KMS-11 (cell line): ENCODE data around the gene HIGD1C.

Experiments used
- H2AFZ ChIP-seq: fragments of 200-600 bp; sonication (generic); 2 replicates; pipeline ENCODE4 v1.6.1; 2016; ENCODE audit warnings: antibody characterized with exemption, mixed run types, low read depth
- H3K27ac ChIP-seq: fragments of 200-600 bp; sonication (generic); 2 replicates; pipeline ENCODE4 v1.6.1; 2016; ENCODE audit warnings: mild to moderate bottlenecking, mixed run types
- H3K27me3 ChIP-seq: fragments of 200-600 bp; sonication (generic); 2 replicates; pipeline ENCODE4 v1.6.1; 2017; ENCODE audit warnings: mild to moderate bottlenecking, low read depth, mixed run types, moderate library complexity; ENCODE audit not compliant: insufficient read depth
- H3K36me3 ChIP-seq: fragments of 200-600 bp; sonication (generic); 2 replicates; pipeline ENCODE4 v1.6.1; 2017; ENCODE audit warnings: mild to moderate bottlenecking, mixed run types; ENCODE audit not compliant: insufficient read depth
- H3K4me1 ChIP-seq: fragments of 200-600 bp; sonication (generic); 2 replicates; pipeline ENCODE4 v1.6.1; 2016; ENCODE audit warnings: mild to moderate bottlenecking, low read depth, mixed run types; ENCODE audit not compliant: poor library complexity, severe bottlenecking
- H3K4me2 ChIP-seq: fragments of 200-600 bp; sonication (generic); 2 replicates; pipeline ENCODE4 v1.7.0; 2016; ENCODE audit warnings: mild to moderate bottlenecking, mixed run types
- H3K4me3 ChIP-seq: fragments of 200-600 bp; sonication (generic); IDR thresholded peaks from 2 replicates; pipeline ENCODE4 v1.6.1; 2017; ENCODE audit warnings: low read depth, low read length, mixed read lengths; ENCODE audit not compliant: insufficient read depth
- H3K79me2 ChIP-seq: fragments of 200-600 bp; sonication (generic); 2 replicates; pipeline ENCODE4 v1.6.1; 2016; ENCODE audit warnings: low read depth, mixed run types; ENCODE audit not compliant: insufficient read depth
- H3K9ac ChIP-seq: fragments of 200-600 bp; sonication (generic); 2 replicates; pipeline ENCODE4 v1.6.1; 2016; ENCODE audit warnings: mild to moderate bottlenecking, mixed run types
- H4K20me1 ChIP-seq: fragments of 200-600 bp; sonication (generic); 2 replicates; pipeline ENCODE4 v1.6.1; 2016; ENCODE audit warnings: mild to moderate bottlenecking, mixed run types; ENCODE audit not compliant: insufficient read depth
- CTCF ChIP-seq: fragments of 200-600 bp; sonication (generic); conservative IDR thresholded peaks from 2 replicates; pipeline ENCODE4 v1.6.1; 2017; ENCODE audit warnings: low read depth, mild to moderate bottlenecking, antibody characterized with exemption, low read length, moderate library complexity, mixed read lengths

The HIGD1C gene

GRCh38 chr12:51004504-51004903 lies 52.2 kb downstream of the HIGD1C start:
- Histone ChIP-seq H3K4me3 (no peak overlapping the region), H3K36me3 (no peaks in the 10 kb centered on the region), H3K79me2 (no peaks in the 10 kb centered on the region), H3K27ac (no peak overlapping the region), H3K4me1 (no peaks in the 10 kb centered on the region), H4K20me1 (no peaks in the 10 kb centered on the region), H2AFZ (no peak overlapping the region), H3K27me3 (no peaks in the 10 kb centered on the region), H3K4me2 (no peak overlapping the region), H3K9ac (no peak overlapping the region)
- no peak for TF ChIP-seq CTCF

- H4K20me1 ChIP-seq = no peaks in the 10 kb centered on the region
- no peaks in the 10 kb centered on the region for H3K27me3 ChIP-seq
- no peak overlapping the region for H3K4me2 ChIP-seq
- H3K36me3 ChIP-seq = no peaks in the 10 kb centered on the region
- H2AFZ ChIP-seq = no peak overlapping the region
- no peaks in the 10 kb centered on the region for H3K79me2 ChIP-seq
- H3K27ac ChIP-seq = no peak overlapping the region
- H3K9ac ChIP-seq = no peak overlapping the region
- no peaks in the 10 kb centered on the region for H3K4me1 ChIP-seq
- TF ChIP-seq CTCF = no peak
- H3K4me3 ChIP-seq = no peak overlapping the region
Measured at GRCh38 chr12:51005030-51005429, 52.7 kb downstream of the HIGD1C start.

- no peak overlapping the region for H3K27ac ChIP-seq
- no peaks in the 10 kb centered on the region for H3K27me3 ChIP-seq
- no peak for TF ChIP-seq CTCF
- no peak overlapping the region for H3K4me3 ChIP-seq
- no peak overlapping the region for H3K9ac ChIP-seq
- no peak overlapping the region for H2AFZ ChIP-seq
- H3K4me1 ChIP-seq = no peaks in the 10 kb centered on the region
- H4K20me1 ChIP-seq = no peaks in the 10 kb centered on the region
- no peaks in the 10 kb centered on the region for H3K79me2 ChIP-seq
- no peaks in the 10 kb centered on the region for H3K36me3 ChIP-seq
- no peak overlapping the region for H3K4me2 ChIP-seq
Measured at GRCh38 chr12:51005671-51006070, 53.3 kb downstream of the HIGD1C start.

GRCh38 chr12:51008329-51009055 lies 56.1 kb downstream of the HIGD1C start:
- no peaks in the 10 kb centered on the region for H4K20me1 ChIP-seq
- no peak overlapping the region for H3K4me3 ChIP-seq
- no peak overlapping the region for H3K4me2 ChIP-seq
- H3K27ac ChIP-seq = no peak overlapping the region
- H3K79me2 ChIP-seq = no peaks in the 10 kb centered on the region; the same call in 1 of the 2 replicates
- H3K36me3 ChIP-seq = no peaks in the 10 kb centered on the region
- no peak for TF ChIP-seq CTCF
- no peaks in the 10 kb centered on the region for H3K4me1 ChIP-seq
- H3K27me3 ChIP-seq = no peaks in the 10 kb centered on the region
- no peak overlapping the region for H3K9ac ChIP-seq
- no peak overlapping the region for H2AFZ ChIP-seq
